H1 (cell line): ENCODE results near the gene ANKMY2. TPM values are rescaled to one million over a fixed set of nuclear protein-coding genes. Genes with fewer than 3 reads are reported as not detected.

Experiments
- CTCF ChIA-PET: fragments of 300-600 bp; sonication (Branson Sonifier 250); formaldehyde crosslinking; loops from one replicate; lab custom pipeline; 2021; ENCODE audit not compliant: partially characterized antibody; lab: Charles Lee
- POLR2A ChIA-PET: fragments of 300-600 bp; sonication (Branson Sonifier 250); formaldehyde crosslinking; loops from one replicate; lab custom pipeline; 2021; ENCODE audit warnings: inconsistent platforms; ENCODE audit not compliant: partially characterized antibody; lab: Charles Lee
- DNase-seq, 2 experiments: peaks; one replicate each; pipeline versions ENCODE4 v3.0.0 to v3.0.0-alpha.2; 2010 to 2022; ENCODE audit warnings: low spot score in 2 of 2, low read depth in 1 of 2, mixed read lengths in 1 of 2
- FAIRE-seq: peaks from 2 replicates; lab custom pipeline; 2011; peaks lifted over from hg19 to GRCh38; lab: Jason Lieb, UNC
- H2AFZ ChIP-seq: 2 replicates; pipeline ENCODE4 v1.8.1; 2012; ENCODE audit warnings: low read length, inconsistent platforms
- H2AK5ac ChIP-seq: 2 replicates; pipeline ENCODE4 v1.6.1; 2013; ENCODE audit warnings: low read depth, low read length
- H2BK120ac ChIP-seq: replicated peaks from 2 replicates; pipeline ENCODE3; 2013; ENCODE audit warnings: low read depth, low read length, inconsistent platforms
- H2BK12ac ChIP-seq: 2 replicates; pipeline ENCODE4 v1.6.1; 2013; ENCODE audit warnings: low read depth, low read length
- H2BK15ac ChIP-seq: 2 replicates; pipeline ENCODE4 v1.6.1; 2013; ENCODE audit warnings: low read length
- H2BK20ac ChIP-seq: 2 replicates; pipeline ENCODE4 v1.6.1; 2013; ENCODE audit warnings: low read length
- H2BK5ac ChIP-seq: 2 replicates; pipeline ENCODE4 v1.6.1; 2013; ENCODE audit warnings: low read depth, low read length
- H3K14ac ChIP-seq: 2 replicates; pipeline ENCODE4 v1.6.1; 2013; ENCODE audit warnings: inconsistent platforms; ENCODE audit not compliant: insufficient read length
- H3K18ac ChIP-seq: 2 replicates; pipeline ENCODE4 v1.6.1; 2013; ENCODE audit warnings: low read length; ENCODE audit errors: extremely low read depth
- H3K23ac ChIP-seq: 2 replicates; pipeline ENCODE4 v1.6.1; 2013; ENCODE audit warnings: inconsistent platforms; ENCODE audit not compliant: insufficient read length
- H3K23me2 ChIP-seq: 2 replicates; pipeline ENCODE4 v1.6.1; 2013; ENCODE audit warnings: low read depth, low read length
- H3K27ac ChIP-seq: 2 replicates; pipeline ENCODE4 v1.6.1; 2011; ENCODE audit warnings: low read depth, low read length, inconsistent platforms
- H3K27me3 ChIP-seq, 4 experiments: replicated peaks in 1 of 4; 1 replicate in 1 of 4; 2 replicates in 3 of 4; pipeline versions ENCODE4 v1.6.1 to v1.8.1; 2011 to 2013; ENCODE audit warnings: low read length in 3 of 4, mild to moderate bottlenecking in 3 of 4, inconsistent platforms in 2 of 4, mixed read lengths in 2 of 4, moderate library complexity in 1 of 4; ENCODE audit not compliant: control insufficient read depth in 3 of 4, insufficient read depth in 3 of 4; ENCODE audit errors: extremely low read depth in 1 of 4
- H3K36me3 ChIP-seq, 4 experiments: 2 replicates each; pipeline versions ENCODE4 v1.6.1 to v1.8.1; 2011 to 2013; ENCODE audit warnings: mild to moderate bottlenecking in 4 of 4, low read length in 3 of 4, moderate library complexity in 2 of 4, control low read depth in 1 of 4, inconsistent platforms in 1 of 4; ENCODE audit not compliant: insufficient read depth in 4 of 4, control insufficient read depth in 2 of 4
- H3K4ac ChIP-seq: replicated peaks from 2 replicates; pipeline ENCODE3; 2013; ENCODE audit warnings: low read length, low read depth, mixed read lengths, inconsistent platforms; ENCODE audit not compliant: insufficient read length
- H3K4me1 ChIP-seq, 4 experiments: replicated peaks in 1 of 4; 1 replicate in 1 of 4; 2 replicates in 3 of 4; pipeline versions ENCODE4 v1.6.1 to v1.8.1; 2011 to 2013; ENCODE audit warnings: low read length in 3 of 4, inconsistent platforms in 2 of 4, mixed read lengths in 1 of 4; ENCODE audit not compliant: insufficient read depth in 4 of 4, control insufficient read depth in 3 of 4
- H3K4me2 ChIP-seq, 2 experiments: 2 replicates each; pipeline versions ENCODE4 v1.6.1 to v1.8.1; 2011 to 2013; ENCODE audit warnings: low read depth in 2 of 2, low read length in 2 of 2, control low read depth in 1 of 2, inconsistent platforms in 1 of 2, mild to moderate bottlenecking in 1 of 2; ENCODE audit not compliant: insufficient read depth in 1 of 2
- H3K4me3 ChIP-seq, 4 experiments: fragments of 200-600, 300-600 bp in 1 of 4; sonication (generic), shearing (Covaris generic), sonication (Bioruptor Twin) in 1 of 4; 2 replicates each; pipeline versions ENCODE4 v1.5.1 to v1.8.1; 2011 to 2016; ENCODE audit warnings: low read length in 4 of 4, low read depth in 3 of 4, control low read depth in 2 of 4, inconsistent platforms in 2 of 4, mild to moderate bottlenecking in 2 of 4, mixed read lengths in 1 of 4, moderate library complexity in 1 of 4; ENCODE audit not compliant: insufficient read depth in 2 of 4; ENCODE audit errors: extremely low read depth in 1 of 4
- H3K56ac ChIP-seq: replicated peaks from 2 replicates; pipeline ENCODE3; 2013; ENCODE audit warnings: low read depth, mild to moderate bottlenecking, mixed read lengths, low read length, inconsistent platforms; ENCODE audit not compliant: insufficient read length
- H3K79me1 ChIP-seq: 2 replicates; pipeline ENCODE4 v1.6.1; 2013; ENCODE audit warnings: low read depth, low read length, control low read depth
- H3K79me2 ChIP-seq, 2 experiments: 2 replicates each; pipeline versions ENCODE4 v1.6.1 to v1.8.1; 2012 to 2013; ENCODE audit warnings: low read length in 2 of 2, mild to moderate bottlenecking in 2 of 2, inconsistent platforms in 1 of 2; ENCODE audit not compliant: insufficient read depth in 2 of 2, control insufficient read depth in 1 of 2
- H3K9ac ChIP-seq, 4 experiments: replicated peaks in 1 of 4; 1 replicate in 1 of 4; 2 replicates in 3 of 4; pipeline versions ENCODE4 v1.6.1 to v1.8.1; 2011 to 2013; ENCODE audit warnings: low read depth in 3 of 4, low read length in 3 of 4, control low read depth in 2 of 4, mild to moderate bottlenecking in 2 of 4, moderate library complexity in 2 of 4, inconsistent platforms in 1 of 4; ENCODE audit errors: extremely low read depth in 1 of 4
- H3K9me3 ChIP-seq, 2 experiments: 2 replicates each; pipeline versions ENCODE4 v1.6.1 to v1.8.1; 2012 to 2013; ENCODE audit warnings: mild to moderate bottlenecking in 2 of 2, moderate library complexity in 2 of 2, control low read depth in 1 of 2, inconsistent platforms in 1 of 2, low read depth in 1 of 2, low read length in 1 of 2, mixed read lengths in 1 of 2; ENCODE audit not compliant: insufficient read depth in 2 of 2
- H4K20me1 ChIP-seq, 2 experiments: replicated peaks in 1 of 2; 2 replicates each; pipeline versions ENCODE3 to v1.8.1; 2011 to 2013; ENCODE audit warnings: inconsistent platforms in 2 of 2, low read length in 2 of 2, mild to moderate bottlenecking in 1 of 2; ENCODE audit not compliant: insufficient read depth in 2 of 2, control insufficient read depth in 1 of 2
- H4K5ac ChIP-seq: 2 replicates; pipeline ENCODE4 v1.6.1; 2013; ENCODE audit warnings: low read length, low read depth, mixed read lengths, inconsistent platforms; ENCODE audit not compliant: insufficient read length
- H4K8ac ChIP-seq: 2 replicates; pipeline ENCODE4 v1.8.0; 2013; ENCODE audit warnings: mild to moderate bottlenecking, moderate library complexity, low read length, inconsistent platforms; ENCODE audit not compliant: insufficient read depth; ENCODE audit errors: extremely low read depth
- H4K91ac ChIP-seq: replicated peaks from 2 replicates; pipeline ENCODE3; 2013; ENCODE audit warnings: low read length, mixed read lengths, inconsistent platforms; ENCODE audit not compliant: insufficient read length
- ASH2L ChIP-seq: fragments of 200-600, 300-600 bp; sonication (generic); IDR thresholded peaks from one replicate; pipeline ENCODE4 v1.7.1; 2017; ENCODE audit warnings: low read length
- BCL11A ChIP-seq, 2 experiments: IDR thresholded peaks; one replicate each; pipeline ENCODE4 v1.6.1; 2011; ENCODE audit warnings: low read depth in 2 of 2, low read length in 2 of 2, mild to moderate bottlenecking in 2 of 2
- CHD2 ChIP-seq: IDR thresholded peaks from 2 replicates; pipeline ENCODE4 v1.6.1; 2012; ENCODE audit warnings: low read length, improper control_type of control experiment
- FOSL1 ChIP-seq: IDR thresholded peaks from 2 replicates; pipeline ENCODE4 v1.6.1; 2011; ENCODE audit warnings: mild to moderate bottlenecking, low read depth, low read length, moderate library complexity; ENCODE audit not compliant: insufficient read depth
- GABPA ChIP-seq: IDR thresholded peaks from 2 replicates; pipeline ENCODE4 v1.6.1; 2011; ENCODE audit warnings: mild to moderate bottlenecking, low read length, moderate library complexity, borderline replicate concordance; ENCODE audit not compliant: insufficient read depth
- KDM4A ChIP-seq: IDR thresholded peaks from one replicate; pipeline ENCODE4 v1.7.1; 2012; ENCODE audit warnings: low read depth, mild to moderate bottlenecking, moderate library complexity, low read length, inconsistent platforms; ENCODE audit not compliant: severe bottlenecking
- NRF1 ChIP-seq: IDR thresholded peaks from 2 replicates; pipeline ENCODE4 v1.6.1; 2011; ENCODE audit warnings: mild to moderate bottlenecking, low read depth, low read length, improper control_type of control experiment
- PHF8 ChIP-seq: fragments of 200-600 bp; sonication (generic); conservative IDR thresholded peaks from 2 replicates; pipeline ENCODE4 v1.7.1; 2012; ENCODE audit warnings: low read depth, mild to moderate bottlenecking, inconsistent platforms, low read length, moderate library complexity
- SIN3A ChIP-seq, 2 experiments: IDR thresholded peaks in 1 of 2; conservative IDR thresholded peaks in 1 of 2; 2 replicates each; pipeline ENCODE4 v1.6.1; 2011 to 2012; ENCODE audit warnings: low read length in 2 of 2, improper control_type of control experiment in 1 of 2, low read depth in 1 of 2, mild to moderate bottlenecking in 1 of 2
- SIRT6 ChIP-seq: IDR thresholded peaks from one replicate; pipeline ENCODE4 v1.7.1; 2012; ENCODE audit warnings: low read length, inconsistent platforms
- TCF12 ChIP-seq: IDR thresholded peaks from 2 replicates; pipeline ENCODE4 v1.6.1; 2011; ENCODE audit warnings: low read depth, mild to moderate bottlenecking, low read length
- WGBS, 2 experiments: shearing (Covaris generic) in 1 of 2; methylation state at CpG; one replicate each; pipeline versions ENCODE4 v1.1.6 to v1.1.7; 2013 to 2015; ENCODE audit warnings: low lambda C conversion rate in 2 of 2, mixed read lengths in 2 of 2, inconsistent platforms in 1 of 2, low coverage in 1 of 2, missing lambda C conversion rate in 1 of 2; ENCODE audit not compliant: insufficient replicate concordance in 2 of 2, insufficient coverage in 1 of 2, insufficient read length in 1 of 2; ENCODE audit errors: extremely low coverage in 1 of 2, missing lambda C conversion rate in 1 of 2; 5-methylcytosine and 5-hydroxymethylcytosine counted together
- polyA plus RNA-seq, 7 experiments: library from polyadenylated mRNA; depleted of rRNA in 3 of 7; stranded (reverse) in 5 of 7; unstranded in 2 of 7; fragments of >200 nt in 5 of 7; fragments of 200-250 nt in 2 of 7; gene quantifications; 1 replicate in 5 of 7; 2 replicates in 1 of 7; 4 replicates in 1 of 7; pipeline versions ENCODE4 v1.2.1 to v1.2.3, GENCODE V29; 2011 to 2013; ENCODE audit warnings: missing spikeins in 2 of 7, mixed read lengths in 2 of 7
- total RNA-seq: library from RNA; stranded (reverse); fragmentation: NEBNext Ultra II Directional; extraction: Animal tissue kit (Norgen Biotek cat#: 25700); gene quantifications from 2 replicates; pipeline ENCODE4 v1.2.1, GENCODE V29; 2021

Gene ANKMY2
- total and polyA plus RNA-seq, 2 of the 8 experiments (the other 6 are each of a cell fraction or from before 2014, with no cell fraction given) = 5.2 to 9.3 TPM

- no peak overlapping the region for H3K27ac ChIP-seq
- H4K91ac ChIP-seq = no peak overlapping the region
- H2BK5ac ChIP-seq = peak overlapping the region; percentile 62; the same call in 1 of the 2 replicates
- peaks cover 7 to 50% of the 10 kb centered on the region in 2 experiments; a peak in 3 of 4 replicates for H3K79me2 ChIP-seq
- H3K18ac ChIP-seq = no peak overlapping the region
- peak overlapping the region in 3 of 4 experiments; percentile 33 to 77 (median 36); a peak in 5 of 7 replicates for H3K9ac ChIP-seq
- peaks cover 7% of the 10 kb centered on the region for H3K23me2 ChIP-seq
- H4K8ac ChIP-seq = no peak overlapping the region
- no peaks in the 10 kb centered on the region for H3K79me1 ChIP-seq
- no peak overlapping the region for H3K23ac ChIP-seq
- H2AK5ac ChIP-seq = no peak overlapping the region
- no peak overlapping the region for H3K56ac ChIP-seq
- CTCF ChIA-PET = interaction anchor here (0.6 to 1.2 kb wide), 3 partner anchors 10 to 682 kb away, joined by 3 to 4 read pairs (median 3); no protein-coding TSS in a partner anchor
- peaks cover 6 to 9% of the 10 kb centered on the region in 2 experiments for H4K20me1 ChIP-seq
- no peaks in the 10 kb centered on the region for H3K9me3 ChIP-seq
- no peak overlapping the region for H2BK120ac ChIP-seq
- peak overlapping the region; percentile 79 to 94 for H3K4me2 ChIP-seq
- H3K4ac ChIP-seq = no peak overlapping the region
- H2BK15ac ChIP-seq = no peak overlapping the region
- peaks cover 3 to 15% (median 6%) of the 10 kb centered on the region in 4 experiments; a peak in 4 of 7 replicates for H3K4me1 ChIP-seq
- H2BK12ac ChIP-seq = no peak overlapping the region
- POLR2A ChIA-PET = interaction anchor here (0.5 to 4.3 kb wide), 16 partner anchors 8 to 1716 kb away, joined by 3 to 52 read pairs (median 4); no protein-coding TSS in a partner anchor
- peak overlapping the region; percentile 86 to 97 (median 92) for H3K4me3 ChIP-seq
- no peak overlapping the region for H3K14ac ChIP-seq
- no peak overlapping the region for H2BK20ac ChIP-seq
- no peak overlapping the region for H4K5ac ChIP-seq
- WGBS, 2 experiments = 4% methylated on average over 50 of the region's 57 CpGs; no CpG with 5 or more reads in 1 of the 2 experiments
- no peaks in the 10 kb centered on the region for H3K27me3 ChIP-seq
- H3K36me3 ChIP-seq = no peaks in the 10 kb centered on the region
- DNase-seq (peak in 1 of 2 experiments; percentile 52), FAIRE-seq (no peak)
- peak overlapping the region; percentile 96 for H2AFZ ChIP-seq
- TF ChIP-seq BCL11A (IDR thresholded peaks at IDR 0.05; ENCODE audit: low read depth in 2 of 2, low read length in 2 of 2) (no peak), FOSL1 (no peak), SIRT6 (no peak), GABPA (no peak), PHF8 (peak; percentile 52; the same call in 1 of the 2 replicates), SIN3A (conservative IDR thresholded peaks at IDR 0.05 in 1 of 2, IDR thresholded peaks at IDR 0.05 in 1 of 2; ENCODE audit: low read depth in 1 of 2, low read length in 2 of 2) (peak in 1 of 2 experiments; percentile 13; a peak in 1 of 4 replicates), ASH2L (peak; percentile 13), CHD2 (no peak), NRF1 (no peak), TCF12 (no peak), KDM4A (peak; percentile 86)
Observed at GRCh38 chr7:16644636-16645592, 640 bp downstream of the ANKMY2 start.
